ENCODE measurements around the gene CRIP1.

The CRIP1 gene

DNA sequence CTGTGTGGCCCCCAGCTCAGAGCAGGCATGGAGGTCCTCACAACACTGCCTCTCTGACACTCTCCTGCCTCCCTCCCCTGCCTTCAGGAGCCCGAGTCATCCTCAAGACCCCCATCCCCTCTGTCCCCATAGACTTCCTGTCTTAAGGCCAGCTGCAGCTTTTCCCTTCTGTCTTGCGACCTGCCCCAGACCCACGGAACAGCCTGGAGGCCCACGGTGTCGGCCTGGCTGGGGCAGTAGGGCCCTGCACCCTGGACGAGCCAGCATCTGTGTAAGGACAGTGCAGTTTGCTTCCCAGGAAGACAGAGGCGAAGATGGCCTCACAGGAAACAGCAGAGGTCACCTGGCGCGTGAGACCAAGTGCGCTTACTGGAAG, 14.0 kb downstream of the CRIP1 start:
- in situ Hi-C loops (cut with MboI; ENCODE audit: low sequenced_read_pairs) = no loop called here

DNA sequence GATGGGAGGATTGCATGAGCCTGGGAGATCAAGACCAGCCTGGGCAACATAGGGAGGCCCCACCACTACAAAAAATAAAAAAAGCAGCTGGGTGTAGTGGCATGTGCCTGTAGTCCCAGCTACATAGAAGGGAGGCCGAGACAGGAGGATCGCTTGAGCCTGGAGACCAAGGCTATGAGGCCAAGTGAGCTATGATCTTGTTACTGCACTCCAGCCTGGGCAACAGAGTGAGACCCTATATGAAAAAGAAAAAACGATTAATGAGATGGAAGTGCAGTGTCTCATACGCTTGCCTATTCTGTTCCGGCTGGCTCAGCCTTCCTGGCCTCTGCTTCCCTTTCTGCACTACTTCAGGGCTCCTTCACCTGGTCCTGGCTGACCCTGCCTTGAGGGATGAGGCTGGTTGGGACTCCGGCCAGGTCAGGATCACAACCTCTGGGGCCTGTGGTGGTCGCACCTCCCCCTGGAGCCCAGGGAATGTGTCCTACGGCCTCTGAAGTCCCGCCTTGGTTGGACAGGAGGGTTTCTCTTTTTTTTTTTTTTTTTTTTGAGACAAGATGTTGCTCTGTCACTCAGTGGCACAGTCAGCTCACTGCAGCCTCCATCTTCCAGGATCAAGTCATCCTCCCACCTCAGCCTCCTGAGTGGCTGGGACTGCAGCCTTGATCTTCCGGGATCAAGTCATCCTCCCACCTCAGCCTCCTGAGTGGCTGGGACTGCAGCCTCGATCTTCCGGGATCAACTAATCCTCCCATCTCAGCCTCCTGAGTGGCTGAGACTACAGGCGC, 15.0 kb downstream of the CRIP1 start:
- in situ Hi-C loops (cut with MboI; ENCODE audit: low sequenced_read_pairs) = no loop called here

- in situ Hi-C loops (cut with MboI; ENCODE audit: low sequenced_read_pairs) = no loop called here
These were observed 16.0 kb downstream of the CRIP1 start for GRCh38 chr14:105502446-105503295.

DNA sequence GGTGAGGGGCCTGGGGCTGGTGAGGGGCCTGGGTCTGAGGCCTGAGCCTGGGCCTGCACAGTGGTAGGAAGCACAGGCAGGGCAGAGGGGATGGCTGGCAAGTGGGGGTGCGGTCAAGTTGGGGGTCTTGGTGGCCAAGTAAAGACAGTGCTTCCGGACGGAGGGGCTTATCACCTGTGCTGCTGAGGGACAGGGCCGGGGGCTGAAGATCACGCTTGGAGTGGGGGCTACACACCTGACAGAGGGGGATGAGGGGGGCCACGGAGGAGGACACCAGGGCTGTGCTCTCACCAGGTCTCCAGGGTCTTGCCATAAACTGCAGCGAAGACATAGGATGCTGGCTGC, 16.6 kb downstream of the CRIP1 start:
- in situ Hi-C loops (cut with MboI; ENCODE audit: low sequenced_read_pairs) = no loop called here

GRCh38 chr14:105503935-105504692, 17.4 kb downstream of the CRIP1 start:
- in situ Hi-C loops (cut with MboI; ENCODE audit: low sequenced_read_pairs) = no loop called here

GRCh38 chr14:105505101-105505500, 18.4 kb downstream of the CRIP1 start:
- in situ Hi-C loops (cut with MboI; ENCODE audit: low sequenced_read_pairs) = no loop called here

GRCh38 chr14:105507247-105507646, 20.6 kb downstream of the CRIP1 start:
- in situ Hi-C loops (cut with MboI; ENCODE audit: low sequenced_read_pairs) = no loop called here

- in situ Hi-C loops (cut with MboI; ENCODE audit: low sequenced_read_pairs) = no loop called here
These were observed 21.4 kb downstream of the CRIP1 start for GRCh38 chr14:105508069-105508468.

DNA sequence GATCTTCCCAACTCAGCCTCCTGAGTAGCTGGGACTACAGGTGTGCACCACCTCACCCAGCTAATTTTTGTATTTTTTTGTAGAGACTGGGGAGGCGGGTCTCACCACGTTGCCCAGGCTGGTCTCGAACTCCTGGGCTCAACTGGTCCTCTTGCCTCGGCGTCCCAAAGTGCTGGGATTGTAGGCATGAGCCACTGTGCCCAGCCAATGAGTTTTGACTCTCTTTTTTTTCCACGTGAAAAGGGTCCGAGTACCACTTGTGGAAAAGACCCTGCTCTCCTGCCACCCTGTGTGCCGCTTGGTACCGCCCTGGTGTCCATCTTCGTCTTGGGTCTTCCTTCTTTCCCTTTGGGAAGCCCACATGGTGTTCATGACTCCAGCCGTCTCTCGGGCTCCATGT, 21.9 kb downstream of the CRIP1 start:
- in situ Hi-C loops (cut with MboI; ENCODE audit: low sequenced_read_pairs) = no loop called here

- in situ Hi-C loops (cut with MboI; ENCODE audit: low sequenced_read_pairs) = no loop called here
These were observed 30.4 kb downstream of the CRIP1 start for GRCh38 chr14:105517096-105517495.

DNA sequence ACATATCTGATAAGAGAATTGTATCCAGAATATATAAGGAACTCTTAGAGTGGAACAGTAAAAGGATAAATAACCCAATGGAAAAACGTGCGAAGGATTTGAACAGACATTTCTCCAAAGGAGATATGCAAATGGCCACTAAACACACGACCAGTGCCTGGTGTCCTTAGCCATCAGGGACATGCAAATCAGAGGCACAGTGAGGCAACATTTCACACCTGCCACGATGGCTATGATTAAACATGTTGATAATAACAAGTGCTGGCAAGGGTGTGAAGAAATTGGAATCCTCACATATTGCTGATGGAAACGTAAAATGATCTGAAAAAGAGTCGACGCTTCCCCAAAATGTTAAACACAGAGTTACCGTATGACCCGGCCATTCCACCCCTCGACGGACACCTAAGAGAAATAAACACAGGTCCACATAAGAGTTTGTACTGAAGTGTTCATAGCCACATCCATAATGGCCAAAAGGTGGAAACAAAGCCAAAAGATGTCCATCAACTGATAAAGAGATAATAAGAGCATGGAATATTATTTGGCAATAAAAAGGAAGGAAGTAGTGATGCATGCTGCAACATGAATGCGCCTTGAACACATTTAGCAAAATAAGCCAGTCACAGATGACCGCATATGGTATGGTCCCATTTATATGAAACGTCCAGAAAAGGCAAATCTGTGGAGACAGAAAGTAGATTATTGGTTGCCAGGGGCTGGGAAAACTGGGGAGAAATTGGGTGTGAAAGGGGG, 33.4 kb downstream of the CRIP1 start:
- in situ Hi-C loops (cut with MboI; ENCODE audit: low sequenced_read_pairs) = no loop called here

DNA sequence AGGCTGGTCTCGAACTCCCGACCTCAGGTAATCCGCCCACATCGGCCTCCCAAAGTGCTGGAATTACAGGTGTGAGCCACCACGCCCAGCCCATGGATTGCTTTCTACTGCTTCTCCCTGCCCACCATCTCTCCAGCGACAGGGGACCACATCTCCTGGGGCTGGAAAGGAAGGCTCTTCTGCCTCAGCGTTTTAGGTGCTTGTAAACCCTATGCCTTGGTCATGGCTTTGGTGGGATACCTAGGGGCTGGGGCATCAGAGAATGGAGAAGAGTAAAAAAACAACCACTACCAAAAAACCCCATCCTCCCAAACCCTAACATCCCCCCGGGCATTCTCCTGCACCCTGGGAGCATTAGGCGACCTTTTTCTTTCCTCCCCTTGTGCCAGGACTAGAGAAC, 38.6 kb downstream of the CRIP1 start:
- in situ Hi-C loops (cut with MboI; ENCODE audit: low sequenced_read_pairs) = no loop called here

- in situ Hi-C loops (cut with MboI; ENCODE audit: low sequenced_read_pairs) = no loop called here
These were observed 39.4 kb downstream of the CRIP1 start, which contains the start of gene TMEM121 for GRCh38 chr14:105525861-105526775. Gene TMEM121, plus strand, starts transcription at chr14:105526583. Its CDS starts 2,252 bp downstream, at chr14:105528835.

DNA sequence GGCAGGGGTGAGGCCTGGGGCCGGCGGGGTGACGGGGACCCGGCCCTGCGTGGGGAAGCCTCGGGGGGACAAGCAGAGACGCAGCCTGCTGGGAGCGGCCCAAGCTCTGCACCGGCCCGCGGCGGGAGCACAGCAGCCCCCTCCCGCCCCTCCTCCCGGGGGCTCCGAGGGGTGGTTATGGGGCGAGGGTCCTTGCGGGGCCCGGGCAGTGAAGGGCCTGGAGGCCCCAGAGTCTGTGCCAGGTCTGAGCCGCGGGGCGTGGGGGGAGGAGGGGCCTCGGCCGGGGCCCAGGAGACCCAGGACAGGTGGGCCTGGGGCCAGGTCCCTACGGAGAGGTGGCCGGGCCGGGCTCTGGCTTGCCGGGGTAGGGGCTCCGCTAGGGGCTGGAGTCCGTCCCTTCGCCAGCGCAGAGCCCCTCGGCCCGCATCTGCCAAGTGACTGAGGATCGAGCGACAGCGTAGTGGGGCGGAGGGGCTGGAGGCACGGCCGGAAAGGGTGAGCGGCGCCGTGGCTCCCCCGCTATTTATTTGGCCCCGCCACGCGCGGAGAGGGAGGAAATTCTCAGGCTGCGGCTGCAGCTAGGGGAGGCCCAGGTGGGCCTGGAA, 40.2 kb downstream of the CRIP1 start:
- in situ Hi-C loops (cut with MboI; ENCODE audit: low sequenced_read_pairs) = no loop called here

DNA sequence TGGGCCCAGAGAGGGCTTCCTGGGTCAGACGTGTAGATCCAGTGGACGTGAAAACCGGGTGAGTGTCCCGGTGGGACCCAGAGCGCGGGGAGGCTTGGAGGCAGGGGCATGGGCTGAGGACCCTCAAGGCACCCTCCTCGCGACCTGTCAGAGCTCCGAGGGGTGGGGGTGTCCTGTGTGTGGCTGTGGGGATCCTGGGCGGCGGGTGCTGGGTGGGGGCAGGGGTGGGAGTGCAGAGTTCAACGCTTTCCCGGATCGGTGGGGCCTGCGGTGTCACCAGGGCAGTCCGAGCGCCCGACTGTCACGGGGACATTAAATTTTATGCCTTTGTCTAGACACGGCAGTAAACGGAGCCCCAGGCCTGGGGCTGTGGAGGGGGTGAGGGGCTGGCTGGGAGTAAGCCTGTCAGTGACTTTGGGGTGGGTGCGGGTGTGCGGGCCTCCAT, 40.7 kb downstream of the CRIP1 start:
- in situ Hi-C loops (cut with MboI; ENCODE audit: low sequenced_read_pairs) = no loop called here

DNA sequence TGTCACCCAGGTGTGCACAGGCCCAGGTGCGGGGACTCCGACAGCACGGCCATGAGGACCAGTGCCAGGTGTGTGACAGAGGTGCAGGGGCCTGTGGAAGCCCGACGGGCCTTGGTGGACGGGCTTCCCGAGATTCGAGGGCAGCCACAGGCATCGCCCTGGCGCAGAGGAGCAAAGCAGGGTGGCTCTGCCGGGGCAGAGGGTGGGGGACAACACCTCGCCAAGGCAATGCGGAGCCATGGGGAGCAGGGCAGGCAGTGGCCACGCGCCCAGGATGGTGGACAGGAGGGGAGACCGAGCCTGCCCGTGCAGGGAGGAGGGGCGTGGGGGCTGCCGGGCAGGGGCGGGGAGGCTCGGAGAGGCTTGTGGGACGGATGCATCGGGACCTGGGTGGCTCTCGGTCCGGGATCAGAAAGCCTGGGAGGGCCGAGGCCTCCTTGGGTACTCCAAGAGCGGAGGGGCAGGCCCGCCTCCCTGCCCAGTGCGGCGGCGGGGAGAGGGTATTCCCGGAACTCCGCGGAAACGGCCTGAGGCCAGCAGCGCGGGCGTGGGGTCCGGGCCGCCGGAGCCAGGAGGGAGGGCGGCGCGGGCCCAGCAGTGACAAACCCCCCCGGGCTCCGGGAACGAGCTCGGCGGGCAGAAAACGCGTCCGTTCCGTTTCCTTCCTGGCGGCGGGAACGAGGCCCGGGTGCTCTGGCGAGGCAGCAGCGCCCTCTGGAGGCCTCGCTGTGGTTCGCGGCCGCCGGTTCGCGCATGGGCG, 41.3 kb downstream of the CRIP1 start:
- in situ Hi-C loops (cut with MboI; ENCODE audit: low sequenced_read_pairs) = no loop called here

GRCh38 chr14:105528586-105529318, 42.1 kb downstream of the CRIP1 start:
- in situ Hi-C loops (cut with MboI; ENCODE audit: low sequenced_read_pairs) = no loop called here

DNA sequence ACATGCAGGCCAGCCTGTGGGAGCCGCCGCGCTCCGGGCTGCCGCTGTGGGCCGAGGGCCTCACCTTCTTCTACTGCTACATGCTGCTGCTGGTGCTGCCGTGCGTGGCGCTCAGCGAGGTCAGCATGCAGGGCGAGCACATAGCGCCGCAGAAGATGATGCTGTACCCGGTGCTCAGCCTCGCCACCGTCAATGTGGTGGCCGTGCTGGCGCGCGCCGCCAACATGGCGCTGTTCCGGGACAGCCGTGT, 42.6 kb downstream of the CRIP1 start:
- in situ Hi-C loops (cut with MboI; ENCODE audit: low sequenced_read_pairs) = no loop called here

Measured in HL-60/S4 treated with retinoic acid at 250 ng/mL for 4 days and 3 days (cell line).